Inferior parietal cortex (tissue), 1 donor: ENCODE data around the gene TSPYL4.
"Not testable (repeated sequence)": the region's sequence is repeated elsewhere in the genome, so short reads cannot be mapped to it uniquely, and the experiment has no call there.

Experiments
- DNase-seq: peaks from one replicate; pipeline ENCODE4 v3.0.0-alpha.2; 2016; ENCODE audit errors: extremely low spot score

Gene TSPYL4

GRCh38 chr6:116253505-116254296 is at the start of gene TSPYL4:
Gene TSPYL4 (minus strand): TSS chr6:116254075. CDS start chr6:116254008, 67 bp downstream.
- DNase-seq, result peak; percentile 97

GRCh38 chr6:116301104-116301503 is 47.2 kb upstream of the TSPYL4 start:
- no peak for DNase-seq

DNA sequence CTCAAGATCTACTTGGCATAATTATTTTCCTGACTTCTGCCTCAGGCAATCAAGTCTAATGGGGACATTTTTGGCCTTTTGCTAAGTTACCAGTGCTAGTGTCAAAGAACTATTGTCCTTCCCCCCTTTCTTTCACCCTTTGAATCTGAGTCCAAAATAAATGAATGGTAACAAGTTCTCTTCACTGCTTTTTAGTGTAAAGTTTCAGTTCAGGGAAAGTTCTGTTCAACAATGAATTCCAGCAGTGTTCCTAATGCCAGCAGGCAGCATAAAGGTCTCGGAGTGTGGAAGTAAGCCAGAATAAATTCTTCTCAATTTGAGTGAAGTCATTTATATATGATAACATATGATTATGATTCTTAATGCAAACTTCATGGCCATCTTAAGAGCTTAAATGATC is 46.7 kb upstream of the TSPYL4 start:
- no peak for DNase-seq

DNA sequence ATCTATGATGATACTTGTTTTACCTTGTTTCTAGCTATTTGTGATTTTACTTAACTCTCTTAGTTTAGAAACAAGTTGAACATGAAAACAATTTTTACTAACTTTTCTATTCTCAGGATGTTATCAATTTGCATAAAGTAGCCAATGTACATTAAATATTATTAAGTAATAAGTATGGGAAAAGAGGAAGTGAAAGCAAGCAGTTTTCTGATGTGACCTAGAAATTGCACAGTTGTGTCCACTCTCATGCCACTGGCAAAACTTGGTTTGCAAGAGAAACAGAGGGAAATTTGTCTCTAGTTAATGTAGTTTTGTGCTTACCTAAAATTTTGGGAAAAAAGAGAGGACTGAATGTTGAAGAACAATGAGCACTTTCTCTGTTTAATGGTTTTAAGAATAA is 45.1 kb upstream of the TSPYL4 start:
- DNase-seq, result no peak

DNA sequence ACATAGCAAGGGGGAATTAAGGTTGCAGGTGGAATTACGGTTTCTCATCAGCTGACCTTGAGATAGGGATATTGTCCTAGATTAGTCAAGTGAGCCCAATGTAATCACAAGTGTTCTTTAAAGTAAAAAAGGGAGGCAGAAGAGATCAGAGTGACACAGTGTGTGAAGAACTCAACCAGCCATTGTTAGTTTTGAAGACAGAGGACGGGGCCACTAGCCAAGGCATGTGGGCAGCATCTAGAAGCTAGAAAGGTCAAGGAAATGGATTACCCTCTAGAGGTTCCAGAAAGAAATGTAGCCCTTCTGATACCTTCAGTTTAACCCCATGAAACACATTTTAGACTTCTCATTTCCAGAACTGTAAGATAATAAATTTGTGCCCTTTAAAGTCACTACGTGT is 44.4 kb upstream of the TSPYL4 start:
- DNase-seq, result no peak

GRCh38 chr6:116292553-116292952 is 38.7 kb upstream of the TSPYL4 start:
- no peak for DNase-seq

- DNase-seq, result no peak
Observed at GRCh38 chr6:116291701-116292396, 38.0 kb upstream of the TSPYL4 start.

- DNase-seq, result no peak
Observed at GRCh38 chr6:116290799-116291198, 36.9 kb upstream of the TSPYL4 start.

DNA sequence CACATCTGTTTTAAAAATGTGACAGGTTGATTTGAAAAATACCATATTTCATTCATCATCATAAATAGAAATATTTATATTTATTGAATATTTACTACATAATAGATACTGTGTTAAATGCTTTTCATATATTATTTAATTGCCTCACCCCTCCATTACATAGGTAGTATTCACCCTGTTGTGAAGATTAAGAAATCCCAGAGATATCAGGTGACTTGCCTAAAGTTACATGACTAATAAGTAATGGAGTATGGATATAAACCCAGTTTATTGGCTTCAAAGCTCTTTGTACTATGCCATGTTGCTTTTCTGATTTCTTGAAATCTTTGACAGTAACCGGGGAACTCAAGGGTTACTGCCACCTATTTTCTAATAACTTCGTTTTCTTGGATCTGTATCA is 36.0 kb upstream of the TSPYL4 start:
- DNase-seq, result no peak

DNA sequence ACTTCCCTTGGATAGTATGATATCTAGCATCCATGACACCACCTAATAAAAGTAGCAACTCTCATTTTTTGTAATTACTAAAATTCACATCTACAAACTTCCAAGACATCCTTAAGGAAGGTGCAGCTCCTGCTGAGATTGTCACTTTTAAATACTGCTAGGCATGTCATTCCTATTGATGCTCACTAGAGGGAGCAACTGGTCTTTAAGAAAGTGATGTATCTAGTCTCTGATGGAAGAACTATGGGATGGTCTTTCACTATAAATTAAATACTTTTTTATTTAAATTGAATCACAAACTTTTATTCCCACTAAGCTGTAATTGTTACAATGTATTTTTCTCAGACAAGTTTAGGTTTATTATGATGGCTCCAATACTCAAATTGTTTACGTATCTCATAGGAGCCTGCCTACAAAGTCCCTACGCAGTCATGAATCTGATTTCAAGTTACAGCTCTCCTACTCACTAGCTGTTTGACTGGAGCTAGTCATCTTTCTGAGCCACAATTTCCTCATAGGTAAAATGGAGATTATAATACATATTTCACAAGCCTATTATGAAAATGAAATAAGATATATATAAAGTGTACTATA is 33.9 kb upstream of the TSPYL4 start:
- peak; percentile 73 for DNase-seq

DNA sequence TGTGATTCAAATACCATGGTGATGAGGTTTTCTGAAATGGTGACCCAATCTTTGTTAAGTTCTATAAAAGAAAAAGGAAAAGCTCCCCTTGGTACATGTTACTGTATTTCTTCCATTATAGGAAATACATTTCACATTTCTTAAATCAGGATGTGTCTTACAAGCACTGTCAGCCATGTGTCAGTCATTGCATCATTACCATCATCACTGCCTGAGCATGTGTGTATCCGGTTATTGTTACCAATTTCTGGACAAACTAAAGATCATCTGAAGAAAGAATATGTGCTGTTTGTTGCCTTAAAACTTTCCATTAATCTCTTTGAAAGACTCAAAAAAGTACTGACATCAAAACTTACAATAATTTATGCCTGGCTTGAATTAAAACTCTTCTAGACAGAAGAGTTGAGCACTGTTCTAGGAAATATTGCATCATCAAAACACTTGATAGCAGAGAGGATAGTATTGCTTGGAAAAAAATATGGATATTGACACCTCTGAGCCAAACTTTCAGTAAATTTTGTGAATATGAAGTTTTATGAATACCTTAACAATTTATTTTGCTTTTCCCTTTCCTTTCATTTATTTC is 33.0 kb upstream of the TSPYL4 start:
- DNase-seq, result no peak

- not testable (repeated sequence) for DNase-seq
Observed at GRCh38 chr6:116284984-116285383, 31.1 kb upstream of the TSPYL4 start.

DNA sequence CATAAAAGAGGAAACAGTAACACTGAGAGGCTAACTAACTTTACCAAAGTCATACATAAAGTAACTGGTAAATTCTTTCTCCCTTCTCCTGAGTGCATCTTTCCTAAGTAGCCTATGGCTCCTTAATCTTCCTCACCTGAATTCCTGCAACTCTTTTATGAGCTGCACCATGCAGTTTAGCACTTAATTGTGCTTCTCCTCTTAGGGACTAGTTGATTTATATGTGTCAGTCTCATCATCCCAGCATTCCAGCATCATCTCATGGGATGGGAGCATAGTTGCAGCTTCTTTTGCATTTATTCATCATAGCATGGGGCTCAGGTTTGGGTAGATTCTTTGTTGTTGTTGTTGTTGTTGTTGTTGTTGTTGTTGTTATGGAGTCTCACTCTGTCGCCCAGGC is 29.3 kb upstream of the TSPYL4 start:
- no peak for DNase-seq

GRCh38 chr6:116282698-116283097 is 28.8 kb upstream of the TSPYL4 start:
- no peak for DNase-seq

DNA sequence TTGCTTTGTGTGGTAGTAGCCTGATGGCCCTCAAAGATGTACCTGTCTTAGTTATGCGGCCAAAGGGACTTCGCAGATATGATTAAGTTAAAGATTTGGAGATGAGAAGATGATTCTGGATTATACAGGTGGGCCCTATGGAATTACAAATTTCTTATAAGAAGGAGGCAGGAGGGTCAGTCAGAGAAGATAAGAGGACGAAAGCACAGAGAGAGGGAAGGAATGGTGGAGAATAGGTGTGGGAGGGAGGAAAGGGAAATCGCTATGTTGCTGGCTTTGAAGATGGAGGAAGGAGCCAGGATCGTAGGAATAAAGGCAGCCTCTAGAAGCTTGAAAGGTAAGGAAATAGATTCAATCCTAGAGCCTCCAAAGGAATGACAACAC is 27.1 kb upstream of the TSPYL4 start:
- no peak for DNase-seq

DNA sequence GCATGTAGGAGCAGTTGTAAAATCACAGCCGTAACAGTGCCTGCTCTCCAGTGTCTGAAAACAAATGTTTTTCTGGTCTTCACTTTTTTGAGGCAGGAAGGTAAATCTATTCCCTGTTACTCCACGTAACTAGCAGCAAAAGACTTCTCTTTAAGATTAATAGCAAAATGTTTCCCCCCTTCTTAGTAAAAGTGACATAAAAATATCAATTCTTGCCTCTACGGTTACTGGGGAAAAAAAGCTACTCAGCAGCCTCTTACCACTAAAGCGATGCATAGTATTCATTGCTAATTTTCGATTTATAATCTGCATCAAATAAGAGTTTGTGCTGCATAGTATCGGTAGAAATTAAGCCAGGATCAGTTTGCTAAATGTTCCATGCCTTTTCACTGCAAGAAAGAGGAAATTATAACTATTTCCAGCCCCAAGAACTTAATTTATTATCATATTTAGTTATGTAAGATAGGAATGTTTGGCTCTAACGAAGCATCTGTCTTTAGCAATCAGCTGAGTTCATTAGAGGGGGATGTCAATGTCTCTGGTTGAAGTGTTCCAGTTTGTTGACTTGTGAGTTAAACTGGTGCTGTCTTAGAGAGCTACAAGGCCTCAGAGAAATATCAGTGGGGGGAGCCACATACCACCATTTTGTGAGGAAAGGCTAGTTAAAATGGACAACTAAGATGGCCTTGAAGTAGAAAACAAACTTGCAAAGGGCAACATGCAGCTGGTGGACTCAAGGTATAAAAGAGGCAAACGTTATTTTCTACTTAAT is 26.5 kb upstream of the TSPYL4 start:
- no peak for DNase-seq

GRCh38 chr6:116279232-116280160 is 25.6 kb upstream of the TSPYL4 start, which contains the start of gene TSPYL1:
Gene TSPYL1 (minus strand): TSS chr6:116279930. CDS start chr6:116279830, 100 bp downstream.
- DNase-seq, result peak; percentile 96

DNA sequence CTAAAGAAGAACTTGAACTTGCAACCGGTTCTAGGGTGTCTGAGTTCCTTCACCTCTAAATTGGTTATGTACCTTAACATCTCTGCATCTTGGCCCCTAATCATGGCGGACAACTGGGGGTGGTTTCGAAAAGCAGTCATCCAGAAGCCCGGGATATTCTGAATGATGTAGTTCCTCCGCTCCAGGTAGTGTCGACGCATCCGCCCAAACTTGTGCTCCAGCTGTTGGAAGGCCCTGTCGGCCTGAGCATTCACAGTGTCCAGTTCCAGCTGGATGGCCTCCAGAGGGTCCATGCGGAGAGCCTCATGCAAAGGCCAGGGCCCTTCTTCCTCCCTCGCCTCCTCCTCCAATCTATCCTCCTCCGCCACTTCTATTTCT is 25.0 kb upstream of the TSPYL4 start:
- DNase-seq, result no peak

DNA sequence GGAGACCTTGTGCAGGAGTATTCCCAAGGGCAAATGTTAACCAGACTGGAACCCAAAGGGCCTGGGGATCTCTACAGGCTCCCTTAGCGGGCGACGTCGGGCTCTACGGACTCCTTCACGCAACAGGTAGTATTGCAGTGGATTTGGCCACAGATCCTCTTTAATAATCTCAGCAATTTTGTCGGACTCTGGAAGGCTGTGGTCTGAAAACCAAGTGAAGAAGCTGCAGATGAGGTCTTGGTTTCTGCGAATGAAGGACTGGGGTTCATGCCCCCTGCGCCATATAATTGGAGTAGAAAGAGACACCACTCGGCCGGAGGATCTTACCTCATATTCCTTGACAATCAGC is 24.6 kb upstream of the TSPYL4 start:
- DNase-seq, result no peak

- DNase-seq, result no peak
Observed at GRCh38 chr6:116277124-116277523, 23.2 kb upstream of the TSPYL4 start.
